RWPE2 (cell line): ENCODE data around the gene FBXL15.
A peak's percentile ranks its signal among the peaks of the same experiment; 100 is the strongest.

Experiments
- ATAC-seq: fragments of 200-7000 bp; cut with Tn5 transposase; 3 replicates; pipeline ENCODE4 v1.9.1; 2021; ENCODE audit warnings: low read depth
- DNase-seq: peaks from one replicate; pipeline ENCODE4 v3.0.0-alpha.2; 2020; ENCODE audit warnings: low spot score
- H3K27ac ChIP-seq: fragments of 450-650 bp; 2 replicates; pipeline ENCODE4 v1.5.1; 2017; ENCODE audit warnings: mild to moderate bottlenecking; ENCODE audit not compliant: poor library complexity, severe bottlenecking
- H3K27me3 ChIP-seq: fragments of 250-450 bp; sonication (Bioruptor Pico); 2 replicates; pipeline ENCODE4 v1.5.1; 2021; ENCODE audit warnings: mild to moderate bottlenecking, moderate library complexity; ENCODE audit not compliant: insufficient read depth, poor library complexity, severe bottlenecking
- H3K36me3 ChIP-seq: fragments of 250-450 bp; sonication (Bioruptor Pico); 2 replicates; pipeline ENCODE4 v1.5.1; 2020; ENCODE audit warnings: low read depth, mild to moderate bottlenecking, moderate library complexity
- H3K4me1 ChIP-seq: fragments of 250-450 bp; sonication (Bioruptor Pico); 2 replicates; pipeline ENCODE4 v1.5.1; 2021; ENCODE audit warnings: mild to moderate bottlenecking, moderate library complexity; ENCODE audit not compliant: insufficient read depth, poor library complexity, severe bottlenecking
- H3K4me3 ChIP-seq: fragments of 250-450 bp; sonication (Bioruptor Pico); 2 replicates; pipeline ENCODE4 v1.5.1; 2021; ENCODE audit warnings: mild to moderate bottlenecking, moderate library complexity; ENCODE audit not compliant: severe bottlenecking
- H3K9me3 ChIP-seq: fragments of 250-450 bp; sonication (Bioruptor Pico); 2 replicates; pipeline ENCODE4 v1.5.1; 2021; ENCODE audit warnings: mild to moderate bottlenecking, moderate library complexity; ENCODE audit not compliant: severe bottlenecking
- CTCF ChIP-seq: fragments of 450-650 bp; IDR thresholded peaks from one replicate; pipeline ENCODE4 v1.5.1; 2017; ENCODE audit warnings: mild to moderate bottlenecking, moderate library complexity; ENCODE audit not compliant: poor library complexity, severe bottlenecking

FBXL15 gene

GRCh38 chr10:102376901-102377300, 43.7 kb upstream of the FBXL15 start:
- no peak overlapping the region for H3K4me3 ChIP-seq
- no peaks in the 10 kb centered on the region for H3K27me3 ChIP-seq
- no peak for ATAC-seq
- DNase-seq: no peak
- no peaks in the 10 kb centered on the region for H3K4me1 ChIP-seq
- H3K9me3 ChIP-seq: no peaks in the 10 kb centered on the region
- peaks cover 79% of the 10 kb centered on the region for H3K36me3 ChIP-seq
- no peak overlapping the region for H3K27ac ChIP-seq
- TF ChIP-seq CTCF: no peak

GRCh38 chr10:102379383-102379782, 41.3 kb upstream of the FBXL15 start:
- Histone ChIP-seq H3K4me3 (no peak overlapping the region), H3K36me3 (peaks cover 57% of the 10 kb centered on the region)

GRCh38 chr10:102381983-102382382, 38.7 kb upstream of the FBXL15 start:
- H3K36me3 ChIP-seq: peaks cover 34% of the 10 kb centered on the region
- H3K9me3 ChIP-seq: no peaks in the 10 kb centered on the region
- no peak overlapping the region for H3K4me3 ChIP-seq
- DNase-seq: no peak
- no peak overlapping the region for H3K27ac ChIP-seq
- no peak for ATAC-seq
- H3K4me1 ChIP-seq: no peaks in the 10 kb centered on the region
- TF ChIP-seq CTCF: no peak
- H3K27me3 ChIP-seq: no peaks in the 10 kb centered on the region

More at GRCh38 chr10:102379383-102379782, 41.3 kb upstream of the FBXL15 start:
- Histone ChIP-seq H3K9me3 (no peaks in the 10 kb centered on the region), H3K4me1 (no peaks in the 10 kb centered on the region), H3K27ac (no peak overlapping the region), H3K27me3 (no peaks in the 10 kb centered on the region)
- DNase-seq (no peak), ATAC-seq (no peak)
- no peak for TF ChIP-seq CTCF

- Histone ChIP-seq H3K27me3 (no peaks in the 10 kb centered on the region), H3K27ac (no peak overlapping the region), H3K4me1 (no peaks in the 10 kb centered on the region), H3K36me3 (peaks cover 25% of the 10 kb centered on the region), H3K4me3 (no peak overlapping the region), H3K9me3 (no peaks in the 10 kb centered on the region)
- ATAC-seq: no peak
- DNase-seq: no peak
- no peak for TF ChIP-seq CTCF
Observed at GRCh38 chr10:102382871-102383270, 37.8 kb upstream of the FBXL15 start.

- TF ChIP-seq CTCF: no peak
- H3K4me1 ChIP-seq: no peaks in the 10 kb centered on the region
- peak; percentile 11; the same call in 1 of the 3 replicates for ATAC-seq
- H3K27ac ChIP-seq: no peak overlapping the region
- H3K36me3 ChIP-seq: peaks cover 16% of the 10 kb centered on the region
- no peaks in the 10 kb centered on the region for H3K9me3 ChIP-seq
- no peak for DNase-seq
- H3K4me3 ChIP-seq: no peak overlapping the region
- H3K27me3 ChIP-seq: no peaks in the 10 kb centered on the region
Observed at GRCh38 chr10:102384053-102384452, 36.6 kb upstream of the FBXL15 start.
